GM18511 (cell line): ENCODE measurements around the gene OPRM1.
"Not testable (repeated sequence)": the region's sequence is repeated elsewhere in the genome, so short reads cannot be mapped to it uniquely, and the experiment has no call there.

ENCODE experiments used
- ATAC-seq: cut with Tn5 transposase; IDR thresholded peaks from one replicate; pipeline ENCODE4 v1.9.1; 2021; ENCODE audit warnings: mild to moderate bottlenecking, moderate library complexity; ENCODE audit not compliant: unreplicated experiment

Gene OPRM1

GRCh38 chr6:154039231-154039842 lies at the start of gene OPRM1:
OPRM1 (plus strand) TSS chr6:154039240; CDS start chr6:154039545, 305 bp downstream.
- no peak for ATAC-seq

GRCh38 chr6:153989989-153990388 lies 49.1 kb upstream of the OPRM1 start:
- ATAC-seq, result no peak

DNA sequence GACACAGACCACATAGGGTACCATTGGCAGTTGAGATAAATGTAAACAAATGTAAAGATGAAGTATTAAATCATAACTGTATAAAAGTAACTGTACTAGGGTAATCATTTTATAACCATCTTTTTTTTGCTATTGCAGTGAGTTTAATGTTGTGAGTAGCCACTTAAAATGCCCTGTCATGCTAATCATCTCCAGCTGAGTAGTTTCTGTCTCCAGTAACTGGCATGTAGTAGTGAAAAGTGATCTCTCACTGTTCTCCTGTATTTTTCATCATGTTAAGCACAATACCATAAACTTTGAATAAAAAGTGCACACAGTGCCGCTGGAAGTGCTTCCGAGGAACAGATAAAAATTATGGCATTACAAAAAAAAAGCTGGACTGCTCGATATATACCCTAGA lies 45.0 kb upstream of the OPRM1 start:
- no peak for ATAC-seq

- ATAC-seq, result no peak
Observed at GRCh38 chr6:153994811-153995210, 44.2 kb upstream of the OPRM1 start.

DNA sequence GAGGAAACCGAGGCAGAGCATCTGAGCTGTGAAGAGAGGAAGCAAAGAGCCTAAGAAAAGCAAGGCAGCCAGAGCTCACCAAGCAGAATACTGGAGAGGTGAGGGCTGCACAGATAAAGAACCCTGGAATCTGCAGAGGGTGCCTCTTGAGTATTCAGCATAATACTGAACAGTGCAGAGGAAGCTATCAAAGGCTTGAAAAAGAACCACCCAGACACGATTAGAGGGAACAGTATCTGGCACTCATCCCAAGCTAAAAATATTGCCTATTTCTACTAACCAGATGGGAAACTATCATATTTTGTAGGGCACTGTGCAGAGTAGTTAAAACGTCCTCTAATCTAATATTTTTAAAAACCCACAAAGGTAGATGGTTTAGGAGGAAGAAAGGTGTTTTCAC lies 41.8 kb upstream of the OPRM1 start:
- ATAC-seq, result no peak

- ATAC-seq, result no peak
Observed at GRCh38 chr6:154001494-154002285, 37.4 kb upstream of the OPRM1 start.

DNA sequence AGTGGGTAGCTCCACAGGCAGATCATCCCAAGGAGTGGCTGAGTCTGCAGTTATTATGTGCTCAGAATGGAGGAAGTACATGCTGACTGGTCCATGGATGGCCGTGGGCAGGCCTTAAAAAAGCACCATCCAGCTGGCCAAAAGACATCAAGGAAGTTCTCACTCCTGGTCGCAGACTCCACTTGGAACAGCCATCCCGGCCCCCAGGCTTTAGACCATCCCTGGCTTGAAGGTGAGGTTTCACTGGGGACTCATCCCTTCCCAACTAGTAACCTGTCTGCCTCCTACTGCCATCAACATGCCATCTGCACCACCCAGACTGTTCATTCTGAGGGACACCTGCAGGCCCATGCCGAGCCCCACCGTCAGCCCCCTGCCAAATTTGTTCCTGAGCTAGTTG lies 36.1 kb upstream of the OPRM1 start:
- no peak for ATAC-seq

- no peak for ATAC-seq
Observed at GRCh38 chr6:154010371-154010770, 28.7 kb upstream of the OPRM1 start.

GRCh38 chr6:154012852-154013251 lies 26.2 kb upstream of the OPRM1 start:
- ATAC-seq, result no peak

DNA sequence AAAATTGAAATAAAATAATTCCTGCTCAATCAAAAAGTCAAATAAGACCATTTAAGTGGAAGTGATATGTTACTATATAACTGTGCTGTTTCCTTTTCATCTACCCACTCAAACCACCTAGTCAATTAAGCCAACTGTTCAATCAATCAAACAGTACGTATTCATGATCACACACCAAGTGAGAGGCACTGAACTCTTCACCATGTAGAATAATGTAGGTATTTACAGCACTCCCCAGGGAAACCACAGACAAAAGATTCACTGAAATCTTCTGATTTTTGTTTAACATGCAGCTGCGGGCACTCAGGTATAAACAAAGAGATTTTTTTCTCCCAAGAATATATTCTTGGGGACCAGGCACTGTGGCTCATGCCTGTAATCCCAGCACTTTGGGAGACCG lies 21.3 kb upstream of the OPRM1 start:
- no peak for ATAC-seq

- no peak for ATAC-seq
Observed at GRCh38 chr6:154030646-154031045, 8.4 kb upstream of the OPRM1 start.

DNA sequence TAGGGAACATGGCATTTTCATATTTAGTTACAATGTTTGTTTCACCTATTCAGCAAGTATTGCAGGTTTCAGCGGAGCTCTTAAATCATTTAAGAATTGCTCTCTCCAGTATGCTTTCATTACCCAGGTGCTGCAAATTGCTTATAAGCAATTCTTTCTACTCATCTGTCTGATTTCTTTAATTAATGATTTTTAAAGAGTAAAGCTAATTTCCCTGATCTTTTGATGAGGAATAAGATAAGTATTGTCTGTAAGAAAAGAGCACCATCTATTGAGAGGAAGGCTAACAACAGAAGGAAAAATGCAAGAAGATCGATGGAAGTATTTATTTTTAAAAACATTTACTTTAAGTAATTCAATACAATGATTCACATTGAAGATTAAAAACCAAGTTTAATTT lies 2.0 kb downstream of the OPRM1 start:
- no peak for ATAC-seq

DNA sequence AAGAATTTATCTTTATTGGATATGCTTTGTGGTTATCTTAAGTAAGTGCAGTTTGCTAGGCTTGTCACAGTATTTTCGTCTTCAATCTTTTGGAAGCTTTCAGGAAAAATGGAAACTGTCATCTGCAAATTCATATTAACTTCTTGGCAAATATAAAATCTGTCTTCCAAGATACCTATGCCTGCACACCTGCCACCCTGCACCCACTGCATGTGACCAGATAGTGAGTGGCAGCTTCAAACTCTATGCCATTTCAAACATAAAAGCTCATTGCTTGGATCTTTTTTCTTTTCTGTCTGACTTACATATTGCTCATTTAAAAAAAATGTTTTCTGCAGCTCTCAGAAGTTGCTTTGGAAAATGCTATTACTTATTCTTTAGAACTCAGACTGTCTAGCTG lies 14.1 kb downstream of the OPRM1 start:
- ATAC-seq, result no peak

DNA sequence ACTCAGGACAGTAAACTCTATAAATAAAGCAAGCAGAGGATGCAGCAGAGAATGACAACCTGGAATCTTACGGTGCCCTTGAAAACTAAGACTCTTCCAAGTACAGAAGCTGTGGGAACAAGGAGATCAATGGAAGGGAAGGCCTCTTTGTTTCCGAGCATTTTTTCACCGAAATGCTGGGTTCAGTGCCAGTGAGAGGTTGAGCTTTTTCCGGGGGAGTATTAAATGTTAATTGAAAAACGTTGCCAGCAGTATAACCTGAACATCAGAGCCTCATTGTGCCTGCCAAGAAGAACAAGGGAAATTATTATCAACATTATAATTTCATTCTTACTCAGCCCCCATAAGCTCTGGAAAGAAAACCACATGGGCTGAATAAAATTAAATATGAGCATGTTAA lies 17.5 kb downstream of the OPRM1 start:
- no peak for ATAC-seq

DNA sequence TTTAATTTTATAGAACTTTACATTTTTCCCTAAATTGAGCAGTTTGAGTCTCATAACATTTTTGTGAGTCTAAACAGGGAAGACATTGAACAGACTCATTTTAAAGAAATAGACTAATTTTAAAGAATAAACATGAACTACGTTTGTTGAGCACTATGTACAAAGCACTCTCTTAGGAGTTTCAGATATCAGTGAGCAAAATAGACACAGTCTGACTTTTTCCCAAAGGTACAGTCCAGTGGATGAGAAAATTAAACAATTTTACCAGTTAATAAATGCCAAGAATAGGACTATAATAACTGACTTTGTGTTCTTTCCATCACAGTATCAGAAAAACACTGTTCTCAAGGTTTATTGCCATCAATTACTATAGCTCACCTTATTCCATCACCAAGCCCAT lies 18.1 kb downstream of the OPRM1 start:
- no peak for ATAC-seq

DNA sequence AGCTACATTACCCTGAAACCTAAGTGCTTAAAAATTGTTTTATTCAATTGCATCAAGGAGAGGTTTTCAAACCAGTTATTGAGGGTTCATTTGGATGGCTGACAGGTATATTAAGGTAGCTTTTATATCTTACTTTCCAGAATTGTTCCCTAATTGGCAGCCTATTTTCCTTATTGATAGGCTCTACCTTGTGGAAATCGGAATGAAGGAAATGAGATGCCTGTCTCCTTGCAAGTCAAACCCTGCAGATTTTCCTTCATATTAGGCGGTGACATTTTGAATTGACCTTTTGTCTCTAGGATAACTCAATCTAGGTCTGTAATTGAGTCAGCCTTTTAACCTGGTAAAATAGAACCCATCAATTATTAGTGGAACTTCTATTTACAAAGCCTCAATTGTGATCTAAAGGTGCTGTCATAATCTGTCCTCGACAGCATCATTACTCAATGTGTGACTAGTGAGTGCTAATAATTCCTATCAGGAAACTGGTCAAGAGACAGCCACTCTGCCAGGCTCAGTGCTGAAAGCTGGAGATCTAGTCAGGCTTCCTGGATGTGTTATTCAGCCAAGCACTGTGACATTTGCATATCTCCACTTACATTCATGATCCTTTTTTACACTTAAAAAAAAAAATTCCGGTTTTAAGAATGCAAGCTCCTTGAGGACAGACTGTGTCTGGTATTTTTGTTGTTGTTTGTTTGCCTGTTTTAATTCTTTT lies 20.1 kb downstream of the OPRM1 start:
- no peak for ATAC-seq

GRCh38 chr6:154060076-154060475 lies 21.0 kb downstream of the OPRM1 start:
- ATAC-seq, result no peak

DNA sequence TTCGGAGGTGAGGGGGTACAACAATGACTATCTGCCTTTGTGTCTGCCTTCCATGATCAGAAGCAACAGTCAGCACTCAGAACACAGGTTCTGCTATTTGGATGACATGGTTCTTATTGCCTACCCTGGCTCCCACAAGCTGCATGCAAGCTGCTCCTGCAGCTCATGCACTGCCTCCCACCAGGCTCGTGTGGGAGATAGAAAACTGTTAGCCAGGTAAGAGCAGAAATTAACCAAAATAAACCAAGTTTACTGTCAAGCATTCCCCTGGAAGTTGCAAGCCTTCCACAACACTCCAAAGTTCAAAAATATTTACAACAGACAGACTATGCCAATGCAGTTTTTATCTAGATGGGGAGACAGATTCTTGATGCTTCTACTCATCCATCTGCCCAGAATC lies 31.0 kb downstream of the OPRM1 start:
- no peak for ATAC-seq

- no peak for ATAC-seq
Observed at GRCh38 chr6:154070657-154071056, 31.6 kb downstream of the OPRM1 start.

DNA sequence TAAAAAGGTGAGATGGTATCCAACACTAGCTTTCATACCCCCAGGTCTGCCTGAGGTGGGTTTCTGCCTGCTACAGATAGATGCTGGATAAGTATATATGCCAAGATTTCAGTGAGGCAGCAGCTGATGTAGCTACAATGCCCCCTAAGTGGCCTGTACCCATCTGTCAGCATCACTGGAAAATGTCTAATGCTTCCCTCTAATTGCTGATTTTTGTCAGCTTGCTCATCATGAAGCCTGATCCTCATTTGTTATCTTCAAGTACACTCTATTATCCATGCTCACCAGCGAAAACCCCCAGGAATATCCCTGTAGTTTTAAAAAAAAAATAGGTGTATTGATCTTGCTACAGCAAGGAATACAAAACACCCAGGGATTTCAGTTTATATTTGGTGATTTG lies 32.2 kb downstream of the OPRM1 start:
- ATAC-seq, result no peak

DNA sequence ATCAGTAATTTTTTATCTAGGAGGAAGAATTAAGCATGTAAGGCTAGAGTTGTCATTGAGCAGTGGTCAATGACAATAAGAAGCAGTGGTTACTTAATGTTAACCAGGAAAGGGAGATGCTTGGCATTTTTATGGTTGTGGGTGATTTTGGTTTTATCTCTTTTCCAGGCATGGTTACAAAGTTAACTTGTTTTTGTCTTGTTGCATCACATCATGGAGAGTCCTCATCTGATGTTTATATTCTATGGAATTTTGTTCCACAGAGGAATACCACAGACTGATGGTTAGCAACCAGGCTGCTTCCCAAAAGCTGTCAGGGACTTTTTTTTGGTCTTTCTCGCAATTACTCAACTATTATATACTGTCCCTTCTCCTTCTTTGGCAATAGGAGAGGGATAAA lies 32.7 kb downstream of the OPRM1 start:
- ATAC-seq, result no peak

GRCh38 chr6:154078596-154078995 lies 39.6 kb downstream of the OPRM1 start:
- ATAC-seq, result not testable (repeated sequence)
